Measurements from ENCODE around the gene ERF. TPM values are rescaled to one million over a fixed set of nuclear protein-coding genes. Genes with fewer than 3 reads are reported as not detected.
A peak's percentile ranks its signal among the peaks of the same experiment; 100 is the strongest.

The ERF gene
- total and polyA plus RNA-seq, 7 donors, result 18.6 to 42.8 (median 23.6) TPM

- peak overlapping the region in 2 of 4 donors; percentile 5 to 99 for H3K27ac ChIP-seq
- 63 to 81% methylated on average over 7 of the region's 7 CpGs for WGBS, 2 donors
- intact Hi-C loops (cut with DNase I), result no loop called here
- no peaks in the 10 kb centered on the region for H3K27me3 ChIP-seq
- H3K4me1 ChIP-seq, result peaks cover 0 to 74% (median 64%) of the 10 kb centered on the region in 4 donors
- DNase-seq, result no peak
- no peak for TF ChIP-seq POLR2A (IDR thresholded peaks at IDR 0.05)
- TF ChIP-seq CTCF (IDR thresholded peaks at IDR 0.05), result no peak
- TF ChIP-seq EP300 (IDR thresholded peaks at IDR 0.05), result no peak
- no peak for TF ChIP-seq POLR2AphosphoS5 (IDR thresholded peaks at IDR 0.05)
- H3K4me3 ChIP-seq, result no peak overlapping the region
- H3K9me3 ChIP-seq, result no peaks in the 10 kb centered on the region
- H3K36me3 ChIP-seq, result peaks cover 16 to 34% (median 21%) of the 10 kb centered on the region in 4 donors
These were observed 20.2 kb upstream of the ERF start for GRCh38 chr19:42275103-42275502.

- Histone ChIP-seq H3K4me3 (no peak overlapping the region), H3K4me1 (peaks cover 0 to 72% (median 63%) of the 10 kb centered on the region in 4 donors), H3K27ac (peak overlapping the region in 1 of 4 donors; percentile 99), H3K36me3 (peaks cover 16 to 34% (median 21%) of the 10 kb centered on the region in 4 donors), H3K27me3 (no peaks in the 10 kb centered on the region), H3K9me3 (no peaks in the 10 kb centered on the region)
- TF ChIP-seq EP300 (IDR thresholded peaks at IDR 0.05) (no peak), POLR2A (IDR thresholded peaks at IDR 0.05) (no peak)
- intact Hi-C loops (cut with DNase I), result no loop called here
- 95 to 96% methylated on average over 22 of the region's 22 CpGs for WGBS, 2 donors
- peak; percentile 64 for DNase-seq
These were observed 19.2 kb upstream of the ERF start for GRCh38 chr19:42274065-42274682.

- Histone ChIP-seq H3K4me3 (no peak overlapping the region), H3K27me3 (no peaks in the 10 kb centered on the region), H3K27ac (peak overlapping the region in 1 of 4 donors; percentile 99), H3K36me3 (peaks cover 16 to 34% (median 21%) of the 10 kb centered on the region in 4 donors), H3K9me3 (no peaks in the 10 kb centered on the region), H3K4me1 (peaks cover 0 to 65% (median 57%) of the 10 kb centered on the region in 4 donors)
- no peak for TF ChIP-seq CTCF (IDR thresholded peaks at IDR 0.05)
- WGBS, 2 donors, result 96 to 97% methylated on average over 43 of the region's 43 CpGs
- peak; percentile 64 for DNase-seq
- intact Hi-C loops (cut with DNase I), result no loop called here
These were observed 18.6 kb upstream of the ERF start for GRCh38 chr19:42273407-42274064.

GRCh38 chr19:42272989-42273406 is 18.1 kb upstream of the ERF start:
- TF ChIP-seq POLR2A (IDR thresholded peaks at IDR 0.05) (no peak), EP300 (IDR thresholded peaks at IDR 0.05) (no peak), CTCF (IDR thresholded peaks at IDR 0.05) (no peak), POLR2AphosphoS5 (IDR thresholded peaks at IDR 0.05) (no peak)
- Histone ChIP-seq H3K4me1 (peaks cover 0 to 60% (median 52%) of the 10 kb centered on the region in 4 donors), H3K9me3 (no peaks in the 10 kb centered on the region), H3K36me3 (peaks cover 16 to 34% (median 21%) of the 10 kb centered on the region in 4 donors), H3K27me3 (no peaks in the 10 kb centered on the region), H3K4me3 (no peak overlapping the region), H3K27ac (peak overlapping the region in 1 of 4 donors; percentile 8)
- 97% methylated on average over 23 of the region's 23 CpGs for WGBS, 2 donors
- DNase-seq, result peak; percentile 60
- intact Hi-C loops (cut with DNase I), result no loop called here

- Histone ChIP-seq H3K4me1 (peaks cover 0 to 60% (median 51%) of the 10 kb centered on the region in 4 donors), H3K27me3 (no peaks in the 10 kb centered on the region), H3K27ac (peak overlapping the region in 1 of 4 donors; percentile 8), H3K36me3 (peaks cover 16 to 34% (median 21%) of the 10 kb centered on the region in 4 donors), H3K9me3 (no peaks in the 10 kb centered on the region), H3K4me3 (no peak overlapping the region)
- WGBS, 2 donors, result 91 to 94% methylated on average over 9 of the region's 9 CpGs
- DNase-seq, result no peak
- TF ChIP-seq POLR2A (IDR thresholded peaks at IDR 0.05), result no peak
- TF ChIP-seq POLR2AphosphoS5 (IDR thresholded peaks at IDR 0.05), result no peak
- TF ChIP-seq CTCF (IDR thresholded peaks at IDR 0.05), result no peak
- no peak for TF ChIP-seq EP300 (IDR thresholded peaks at IDR 0.05)
- intact Hi-C loops (cut with DNase I), result no loop called here
These were observed 17.6 kb upstream of the ERF start for GRCh38 chr19:42272535-42272897.

Measured in sigmoid colon (tissue), 7 donors.